22Rv1 (cell line): ENCODE data around the gene RPGRIP1L.

Experiments
- H3K27ac ChIP-seq: fragments of 450-650 bp; 2 replicates; pipeline ENCODE4 v1.5.1; 2017
- CTCF ChIP-seq: fragments of 450-650 bp; IDR thresholded peaks from 2 replicates; pipeline ENCODE4 v1.5.1; 2017; ENCODE audit warnings: mild to moderate bottlenecking
- ZFX ChIP-seq: fragments of 450-650 bp; IDR thresholded peaks from 2 replicates; pipeline ENCODE4 v1.6.1; 2017; ENCODE audit warnings: antibody characterized with exemption, borderline replicate concordance

The RPGRIP1L gene

GRCh38 chr16:53597776-53598175, 105.9 kb downstream of the RPGRIP1L start:
- TF ChIP-seq CTCF, result no peak
- no peak for TF ChIP-seq ZFX

GRCh38 chr16:53588081-53588648, 115.5 kb downstream of the RPGRIP1L start:
- TF ChIP-seq CTCF (no peak), ZFX (no peak)

More at GRCh38 chr16:53597776-53598175, 105.9 kb downstream of the RPGRIP1L start:
- H3K27ac ChIP-seq, result no peak overlapping the region

GRCh38 chr16:53583401-53583800, 120.3 kb downstream of the RPGRIP1L start:
- H3K27ac ChIP-seq, result no peak overlapping the region
- TF ChIP-seq ZFX, result no peak
- no peak for TF ChIP-seq CTCF

More at GRCh38 chr16:53588081-53588648, 115.5 kb downstream of the RPGRIP1L start:
- no peak overlapping the region for H3K27ac ChIP-seq

- TF ChIP-seq ZFX (no peak), CTCF (no peak)
- no peak overlapping the region for H3K27ac ChIP-seq
Measured at GRCh38 chr16:53581784-53582183, 121.9 kb downstream of the RPGRIP1L start.

- no peak for TF ChIP-seq ZFX
- no peak for TF ChIP-seq CTCF
- H3K27ac ChIP-seq, result no peak overlapping the region
Measured at GRCh38 chr16:53580038-53580802, 123.4 kb downstream of the RPGRIP1L start.

GRCh38 chr16:53576904-53577303, 126.8 kb downstream of the RPGRIP1L start:
- H3K27ac ChIP-seq, result no peak overlapping the region
- TF ChIP-seq ZFX (no peak), CTCF (no peak)

GRCh38 chr16:53576210-53576609, 127.4 kb downstream of the RPGRIP1L start:
- TF ChIP-seq CTCF (no peak), ZFX (no peak)
- no peak overlapping the region for H3K27ac ChIP-seq
